DND-41 (cell line): ENCODE results near the gene AK8.

Experiments
- ATAC-seq: fragments of 200-7000 bp; cut with Tn5 transposase; 3 replicates; pipeline ENCODE4 v1.9.1; 2021; ENCODE audit warnings: low read depth; ENCODE audit not compliant: insufficient read depth
- DNase-seq: peaks from one replicate; pipeline ENCODE4 v3.0.0-alpha.2; 2020
- H2AFZ ChIP-seq: 2 replicates; pipeline ENCODE4 v1.6.0; 2012; ENCODE audit warnings: low read depth, low read length
- H3K27ac ChIP-seq: 2 replicates; pipeline ENCODE4 v1.5.1; 2012; ENCODE audit warnings: low read length, inconsistent platforms
- H3K27me3 ChIP-seq: fragments of 200-600 bp; sonication (generic); 2 replicates; pipeline ENCODE4 v1.6.0; 2012; ENCODE audit warnings: low read length, mild to moderate bottlenecking, inconsistent platforms; ENCODE audit not compliant: insufficient read depth, poor library complexity
- H3K36me3 ChIP-seq: 2 replicates; pipeline ENCODE4 v1.5.1; 2012; ENCODE audit warnings: low read length, inconsistent platforms; ENCODE audit not compliant: insufficient read depth
- H3K4me1 ChIP-seq: 2 replicates; pipeline ENCODE4 v1.5.1; 2012; ENCODE audit warnings: mild to moderate bottlenecking, low read length; ENCODE audit not compliant: insufficient read depth
- H3K4me2 ChIP-seq: 2 replicates; pipeline ENCODE4 v1.6.0; 2012; ENCODE audit warnings: mild to moderate bottlenecking, moderate library complexity, low read length, inconsistent platforms; ENCODE audit not compliant: insufficient read depth
- H3K4me3 ChIP-seq, 2 experiments: fragments of 200-600 bp in 1 of 2; shearing (Covaris generic) in 1 of 2; 2 replicates each; pipeline ENCODE4 v1.5.1; 2012 to 2016; ENCODE audit warnings: inconsistent platforms in 2 of 2, low read length in 2 of 2, mild to moderate bottlenecking in 2 of 2, low read depth in 1 of 2, moderate library complexity in 1 of 2
- H3K79me2 ChIP-seq: 2 replicates; pipeline ENCODE4 v1.6.0; 2012; ENCODE audit warnings: low read length, inconsistent platforms; ENCODE audit not compliant: insufficient read depth
- H3K9ac ChIP-seq: 2 replicates; pipeline ENCODE4 v1.6.0; 2012; ENCODE audit warnings: low read depth, mild to moderate bottlenecking, inconsistent platforms, low read length, moderate library complexity
- H3K9me3 ChIP-seq: 2 replicates; pipeline ENCODE4 v1.5.1; 2012; ENCODE audit warnings: low read length, moderate library complexity, mild to moderate bottlenecking, inconsistent platforms; ENCODE audit not compliant: insufficient read depth, severe bottlenecking
- H4K20me1 ChIP-seq: 2 replicates; pipeline ENCODE4 v1.6.0; 2012; ENCODE audit warnings: low read length; ENCODE audit not compliant: insufficient read depth
- CTCF ChIP-seq: IDR thresholded peaks from 2 replicates; pipeline ENCODE4 v1.5.1; 2012; ENCODE audit warnings: borderline replicate concordance, low read length, moderate library complexity, mild to moderate bottlenecking; ENCODE audit not compliant: poor library complexity, severe bottlenecking; ENCODE audit errors: extremely low read depth
- EZH2 ChIP-seq: IDR thresholded peaks from 3 replicates; pipeline ENCODE4 v1.6.1; 2012; ENCODE audit warnings: borderline replicate concordance, low read depth, mild to moderate bottlenecking, moderate library complexity, low read length, inconsistent platforms; ENCODE audit not compliant: severe bottlenecking

AK8 gene

GRCh38 chr9:132854832-132855231 is 23.3 kb downstream of the AK8 start:
- no peak for ATAC-seq
- Histone ChIP-seq H3K4me3 (no peak overlapping the region), H3K36me3 (no peaks in the 10 kb centered on the region), H3K27ac (no peak overlapping the region), H3K9ac (no peak overlapping the region), H4K20me1 (no peaks in the 10 kb centered on the region), H3K27me3 (no peaks in the 10 kb centered on the region), H2AFZ (no peak overlapping the region), H3K4me1 (peaks cover 24% of the 10 kb centered on the region), H3K4me2 (no peak overlapping the region), H3K9me3 (no peaks in the 10 kb centered on the region), H3K79me2 (no peaks in the 10 kb centered on the region)
- no peak for DNase-seq
- TF ChIP-seq CTCF = no peak
- no peak for TF ChIP-seq EZH2

GRCh38 chr9:132853482-132853881 is 24.6 kb downstream of the AK8 start:
- ATAC-seq = no peak
- no peaks in the 10 kb centered on the region for H3K79me2 ChIP-seq

GRCh38 chr9:132849185-132849706 is 28.8 kb downstream of the AK8 start:
- DNase-seq = no peak
- no peaks in the 10 kb centered on the region for H3K36me3 ChIP-seq
- H3K4me3 ChIP-seq = no peak overlapping the region
- H3K9me3 ChIP-seq = no peaks in the 10 kb centered on the region
- no peaks in the 10 kb centered on the region for H3K27me3 ChIP-seq
- peaks cover 32% of the 10 kb centered on the region for H3K4me1 ChIP-seq
- H3K9ac ChIP-seq = no peak overlapping the region
- no peaks in the 10 kb centered on the region for H4K20me1 ChIP-seq
- H2AFZ ChIP-seq = no peak overlapping the region
- no peak for ATAC-seq
- H3K4me2 ChIP-seq = no peak overlapping the region
- TF ChIP-seq EZH2 (no peak), CTCF (no peak)
- no peaks in the 10 kb centered on the region for H3K79me2 ChIP-seq
- H3K27ac ChIP-seq = no peak overlapping the region

More at GRCh38 chr9:132853482-132853881, 24.6 kb downstream of the AK8 start:
- Histone ChIP-seq H3K4me1 (peaks cover 32% of the 10 kb centered on the region), H3K9ac (no peak overlapping the region), H3K36me3 (no peaks in the 10 kb centered on the region), H3K4me3 (no peak overlapping the region), H4K20me1 (no peaks in the 10 kb centered on the region), H3K27ac (no peak overlapping the region), H2AFZ (no peak overlapping the region), H3K27me3 (no peaks in the 10 kb centered on the region), H3K4me2 (no peak overlapping the region), H3K9me3 (no peaks in the 10 kb centered on the region)
- no peak for DNase-seq
- TF ChIP-seq CTCF = no peak
- no peak for TF ChIP-seq EZH2

- H3K79me2 ChIP-seq = no peaks in the 10 kb centered on the region
- H3K4me3 ChIP-seq = no peak overlapping the region
- TF ChIP-seq CTCF (no peak), EZH2 (no peak)
- H3K4me1 ChIP-seq = peaks cover 30% of the 10 kb centered on the region
- H3K27me3 ChIP-seq = no peaks in the 10 kb centered on the region
- H2AFZ ChIP-seq = no peak overlapping the region
- no peak overlapping the region for H3K27ac ChIP-seq
- no peaks in the 10 kb centered on the region for H3K9me3 ChIP-seq
- no peaks in the 10 kb centered on the region for H3K36me3 ChIP-seq
- no peak overlapping the region for H3K9ac ChIP-seq
- no peak for DNase-seq
- ATAC-seq = no peak
- no peak overlapping the region for H3K4me2 ChIP-seq
- no peaks in the 10 kb centered on the region for H4K20me1 ChIP-seq
Measured at GRCh38 chr9:132846918-132847515, 31.1 kb downstream of the AK8 start.
